HCT116 (cell line): ENCODE data around the gene TMC3. TPM values are rescaled to one million over a fixed set of nuclear protein-coding genes. Genes with fewer than 3 reads are reported as not detected.

ENCODE experiments used
- ATAC-seq: fragments of 200-7000 bp; cut with Tn5 transposase; 2 replicates; pipeline ENCODE4 v1.9.1; 2020; ENCODE audit warnings: mild to moderate bottlenecking, moderate library complexity
- BruUV-seq: library from RNA; stranded (reverse); fragments of 400-500 nt; replicated peaks from 2 replicates; lab custom pipeline; 2021; lab: Mats Ljungman, UMichigan
- CTCF ChIA-PET: fragments of 300-600 bp; sonication (Branson Sonifier 250); formaldehyde crosslinking; loops from one replicate; lab custom pipeline; 2021; ENCODE audit warnings: antibody characterized with exemption; lab: Charles Lee
- POLR2A ChIA-PET: fragments of 300-600, 350-600 bp; sonication (Branson Sonifier 250); formaldehyde crosslinking; loops from one replicate; lab custom pipeline; 2021; ENCODE audit warnings: antibody characterized with exemption; lab: Charles Lee
- RAD21 ChIA-PET, 2 experiments: fragments of 300-600 bp; sonication (Branson Sonifier 250); formaldehyde crosslinking; loops; one replicate each; lab custom pipeline; 2023; ENCODE audit warnings: low total read pairs in 2 of 2; ENCODE audit not compliant: uncharacterized antibody in 2 of 2, unreplicated experiment in 2 of 2, low non-redundant PET in 1 of 2; lab: Charles Lee
- DNase-seq: peaks from one replicate; pipeline ENCODE4 v3.0.0-alpha.2; 2010; ENCODE audit warnings: low read depth, low spot score
- H2AFZ ChIP-seq: fragments of 200-600 bp; shearing (Covaris generic), sonication (generic); 2 replicates; pipeline ENCODE4 v1.6.1; 2017; ENCODE audit warnings: low read depth, mixed run types, mixed read lengths, antibody characterized with exemption, low read length; ENCODE audit not compliant: poor library complexity, severe bottlenecking
- H3K27ac ChIP-seq: 2 replicates; pipeline ENCODE4 v1.5.1; 2012; ENCODE audit warnings: low read depth, low read length
- H3K27me3 ChIP-seq: fragments of 200-600 bp; sonication (generic); 2 replicates; pipeline ENCODE4 v1.6.1; 2016; ENCODE audit warnings: mixed run types, low read length, mixed read lengths; ENCODE audit not compliant: insufficient read depth
- H3K36me3 ChIP-seq, 2 experiments: fragments of 200-500 bp in 1 of 2; fragments of 200-600 bp in 1 of 2; sonication (Bioruptor generic) in 1 of 2; sonication (generic) in 1 of 2; 2 replicates each; pipeline versions ENCODE4 v1.5.1 to v1.6.1; 2014 to 2016; ENCODE audit warnings: low read length in 2 of 2, inconsistent platforms in 1 of 2, mixed read lengths in 1 of 2, mixed run types in 1 of 2; ENCODE audit not compliant: insufficient read depth in 2 of 2, control insufficient read depth in 1 of 2
- H3K4me1 ChIP-seq, 2 experiments: fragments of 200-600 bp in 1 of 2; sonication (generic) in 1 of 2; 2 replicates each; pipeline versions ENCODE4 v1.5.1 to v1.6.1; 2012 to 2017; ENCODE audit warnings: low read length in 2 of 2, inconsistent platforms in 1 of 2, mild to moderate bottlenecking in 1 of 2, mixed read lengths in 1 of 2, mixed run types in 1 of 2, moderate library complexity in 1 of 2; ENCODE audit not compliant: insufficient read depth in 2 of 2, control insufficient read depth in 1 of 2
- H3K4me2 ChIP-seq: fragments of 200-600 bp; sonication (generic); 2 replicates; pipeline ENCODE4 v1.6.1; 2017; ENCODE audit warnings: mixed run types, low read length, mixed read lengths
- H3K4me3 ChIP-seq, 2 experiments: fragments of 200-600 bp in 1 of 2; sonication (generic) in 1 of 2; replicated peaks in 1 of 2; 2 replicates each; pipeline ENCODE4 v1.5.1; 2011 to 2016; ENCODE audit warnings: low read length in 2 of 2, control low read depth in 1 of 2, low read depth in 1 of 2, mild to moderate bottlenecking in 1 of 2, mixed read lengths in 1 of 2, mixed run types in 1 of 2
- H3K79me2 ChIP-seq: fragments of 200-600 bp; sonication (generic); 2 replicates; pipeline ENCODE4 v1.6.1; 2017; ENCODE audit warnings: mild to moderate bottlenecking, mixed run types, low read length, moderate library complexity, mixed read lengths; ENCODE audit not compliant: insufficient read depth
- H3K9ac ChIP-seq: fragments of 200-600 bp; sonication (generic); 2 replicates; pipeline ENCODE4 v1.6.1; 2016; ENCODE audit warnings: low read length, mixed read lengths
- H3K9me2 ChIP-seq: fragments of 200-600 bp; sonication (generic), shearing (Covaris generic); 2 replicates; pipeline ENCODE4 v1.6.1; 2017; ENCODE audit warnings: mixed run types, mild to moderate bottlenecking, moderate library complexity; ENCODE audit not compliant: insufficient read depth
- H3K9me3 ChIP-seq, 2 experiments: fragments of 200-500 bp in 1 of 2; fragments of 200-600 bp in 1 of 2; sonication (Bioruptor generic) in 1 of 2; sonication (generic) in 1 of 2; 2 replicates each; pipeline ENCODE4 v1.6.1; 2014 to 2017; ENCODE audit warnings: low read length in 2 of 2, mixed read lengths in 2 of 2, inconsistent platforms in 1 of 2, low read depth in 1 of 2, mild to moderate bottlenecking in 1 of 2, mixed run types in 1 of 2, moderate library complexity in 1 of 2; ENCODE audit not compliant: control insufficient read depth in 1 of 2, insufficient read depth in 1 of 2
- H4K20me1 ChIP-seq: fragments of 200-600 bp; sonication (generic), shearing (Covaris generic); 2 replicates; pipeline ENCODE4 v1.6.1; 2017; ENCODE audit warnings: mixed run types, mild to moderate bottlenecking, moderate library complexity; ENCODE audit not compliant: insufficient read depth
- ATF3 ChIP-seq: IDR thresholded peaks from 2 replicates; pipeline ENCODE4 v1.6.1; 2012
- CBX3 ChIP-seq: IDR thresholded peaks from 2 replicates; pipeline ENCODE4 v1.6.1; 2012; ENCODE audit warnings: low read depth
- CEBPB ChIP-seq: IDR thresholded peaks from 2 replicates; pipeline ENCODE4 v1.6.1; 2012; ENCODE audit warnings: low read depth
- CTCF ChIP-seq, 3 experiments: fragments of 200-600 bp in 1 of 3; sonication (generic) in 1 of 3; IDR thresholded peaks in 2 of 3; conservative IDR thresholded peaks in 1 of 3; 2 replicates each; pipeline ENCODE4 v1.5.1; 2012 to 2017; ENCODE audit warnings: low read depth in 2 of 3, low read length in 2 of 3, antibody characterized with exemption in 1 of 3, borderline replicate concordance in 1 of 3, control low read depth in 1 of 3, mild to moderate bottlenecking in 1 of 3, mixed read lengths in 1 of 3, mixed run types in 1 of 3, moderate library complexity in 1 of 3; ENCODE audit not compliant: insufficient read depth in 1 of 3
- EGR1 ChIP-seq: IDR thresholded peaks from 2 replicates; pipeline ENCODE4 v1.6.1; 2012; ENCODE audit warnings: low read depth
- EZH2 ChIP-seq: fragments of 200-600 bp; sonication (generic); IDR thresholded peaks from 2 replicates; pipeline ENCODE4 v1.6.1; 2017; ENCODE audit warnings: antibody characterized with exemption, mixed run types
- EZH2phosphoT487 ChIP-seq: fragments of 200-600 bp; IDR thresholded peaks from 2 replicates; pipeline ENCODE4 v1.6.1; 2018; ENCODE audit warnings: antibody characterized with exemption, borderline replicate concordance
- FOSL1 ChIP-seq: IDR thresholded peaks from 2 replicates; pipeline ENCODE4 v1.6.1; 2012; ENCODE audit warnings: low read depth
- JUND ChIP-seq: IDR thresholded peaks from 2 replicates; pipeline ENCODE4 v1.6.1; 2012
- POLR2A ChIP-seq: IDR thresholded peaks from 2 replicates; pipeline ENCODE4 v1.7.0; 2011; ENCODE audit warnings: borderline replicate concordance; ENCODE audit not compliant: insufficient read depth, insufficient read length; ENCODE audit errors: extremely low read depth
- POLR2AphosphoS5 ChIP-seq: IDR thresholded peaks from 2 replicates; pipeline ENCODE4 v1.6.1; 2011; ENCODE audit warnings: mild to moderate bottlenecking, low read depth, low read length, moderate library complexity
- RAD21 ChIP-seq: IDR thresholded peaks from 2 replicates; pipeline ENCODE4 v1.6.1; 2012; ENCODE audit warnings: low read depth, mild to moderate bottlenecking
- SIN3A ChIP-seq: IDR thresholded peaks from 2 replicates; pipeline ENCODE4 v1.6.1; 2012; ENCODE audit warnings: low read depth
- SP1 ChIP-seq: IDR thresholded peaks from 2 replicates; pipeline ENCODE4 v1.6.1; 2012; ENCODE audit warnings: low read depth
- SRF ChIP-seq: IDR thresholded peaks from 2 replicates; pipeline ENCODE4 v1.6.1; 2012; ENCODE audit warnings: low read depth
- TCF7L2 ChIP-seq: IDR thresholded peaks from 2 replicates; pipeline ENCODE4 v1.7.0; 2011; ENCODE audit warnings: borderline replicate concordance, inconsistent platforms; ENCODE audit not compliant: insufficient read depth, insufficient read length; ENCODE audit errors: extremely low read depth
- YY1 ChIP-seq: IDR thresholded peaks from 2 replicates; pipeline ENCODE4 v1.6.1; 2011; ENCODE audit warnings: low read length, low read depth, moderate library complexity, mild to moderate bottlenecking; ENCODE audit not compliant: insufficient replicate concordance; ENCODE audit errors: extremely low read depth
- ZBTB33 ChIP-seq: IDR thresholded peaks from 2 replicates; pipeline ENCODE4 v1.6.1; 2011; ENCODE audit warnings: mild to moderate bottlenecking, low read length, moderate library complexity; ENCODE audit not compliant: insufficient replicate concordance; ENCODE audit errors: extremely low read depth
- ZFX ChIP-seq: fragments of 450-650 bp; IDR thresholded peaks from 2 replicates; pipeline ENCODE4 v1.6.1; 2017
- ZNF274 ChIP-seq: fragments of 200-500 bp; sonication (Bioruptor generic); IDR thresholded peaks from 2 replicates; pipeline ENCODE4 v1.6.1; 2014; ENCODE audit warnings: mild to moderate bottlenecking, low read depth, low read length, inconsistent platforms
- intact Hi-C: fragments of 100-400 bp; cut with micrococcal nuclease; formaldehyde crosslinking; loops from 2 replicates; pipeline ENCODE4 v1.10.0; 2022
- total RNA-seq: library from RNA; stranded (reverse); gene quantifications from one replicate; pipeline ENCODE4 v1.2.1, GENCODE V29; 2021; ENCODE audit not compliant: unreplicated experiment

The TMC3 gene
- total RNA-seq, 1 experiment from 2014 or later: not detected

DNA sequence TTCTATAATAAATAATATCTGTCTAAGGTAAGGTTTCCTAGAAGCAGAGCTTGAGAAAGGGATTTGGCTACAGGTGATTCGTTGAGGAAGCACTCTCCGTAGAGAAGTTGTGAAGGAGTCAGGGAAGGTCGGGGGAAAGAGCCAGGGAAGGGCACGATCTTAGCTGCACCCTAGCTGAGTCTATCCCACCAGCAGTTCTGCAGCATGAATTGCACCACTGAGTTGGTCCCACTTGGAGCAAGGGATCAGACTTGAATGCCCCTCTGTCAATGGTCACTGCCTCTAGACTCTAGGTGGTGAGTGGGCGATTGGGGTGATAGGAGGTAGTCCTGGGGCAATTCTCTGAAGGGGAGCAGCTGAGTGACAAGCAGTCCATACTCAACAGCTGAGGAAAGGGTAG lies 13.5 kb downstream of the TMC3 start (continued):
- TF ChIP-seq CEBPB (no peak), ZNF274 (no peak), ZBTB33 (no peak), POLR2AphosphoS5 (no peak), JUND (no peak), CBX3 (no peak), SIN3A (no peak), EZH2phosphoT487 (no peak), TCF7L2 (no peak)
- TF ChIP-seq, all 23 proteins: peak for 0

DNA sequence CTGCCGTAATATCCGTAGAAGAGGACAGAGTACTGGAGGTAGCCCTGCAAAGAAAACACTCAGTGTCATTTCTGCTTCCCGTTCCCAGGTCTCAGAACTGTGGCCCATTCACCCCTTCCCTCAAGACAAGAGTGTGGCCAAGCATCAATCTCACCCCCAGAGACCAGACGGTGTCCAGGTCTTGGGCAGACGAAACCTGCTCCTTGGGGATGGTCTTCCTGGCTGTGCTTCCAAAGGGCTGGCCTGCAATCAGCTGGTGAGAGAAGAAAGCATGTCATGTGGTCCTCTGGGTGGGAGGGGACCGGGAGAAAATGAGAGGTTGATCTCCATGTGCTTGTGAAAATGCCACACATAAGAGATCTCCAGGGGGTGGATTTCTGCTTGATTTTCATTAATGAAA lies 15.8 kb downstream of the TMC3 start:
- DNase-seq (no peak), ATAC-seq (no peak)
- no peak overlapping the region for H3K27ac ChIP-seq
- POLR2A ChIA-PET: no interaction called here
- no TSS peak for BruUV-seq
- no peaks in the 10 kb centered on the region for H3K9me2 ChIP-seq
- H3K79me2 ChIP-seq: no peaks in the 10 kb centered on the region
- no peaks in the 10 kb centered on the region for H3K4me1 ChIP-seq
- H4K20me1 ChIP-seq: no peaks in the 10 kb centered on the region
- no peaks in the 10 kb centered on the region for H3K9me3 ChIP-seq
- RAD21 ChIA-PET: no interaction called here
- H3K4me3 ChIP-seq: no peak overlapping the region
- no peak overlapping the region for H3K9ac ChIP-seq
- no peaks in the 10 kb centered on the region for H3K27me3 ChIP-seq
- CTCF ChIA-PET: no interaction called here
- H3K4me2 ChIP-seq: no peak overlapping the region
- H2AFZ ChIP-seq: no peak overlapping the region
- no peaks in the 10 kb centered on the region for H3K36me3 ChIP-seq
- intact Hi-C loops: no loop called here
- no peak for TF ChIP-seq YY1
- no peak for TF ChIP-seq CEBPB
- no peak for TF ChIP-seq SRF
- TF ChIP-seq CBX3: no peak
- TF ChIP-seq EZH2phosphoT487: no peak
- no peak for TF ChIP-seq EGR1
- no peak for TF ChIP-seq CTCF (IDR thresholded peaks at IDR 0.05 in 2 of 3, conservative IDR thresholded peaks at IDR 0.05 in 1 of 3; ENCODE audit: borderline replicate concordance in 1 of 3, insufficient read depth in 1 of 3, low read depth in 2 of 3, low read length in 2 of 3)
- TF ChIP-seq TCF7L2: no peak
- TF ChIP-seq JUND: no peak
- TF ChIP-seq ATF3: no peak
- no peak for TF ChIP-seq POLR2A
- TF ChIP-seq FOSL1: no peak
- TF ChIP-seq ZFX: no peak
- no peak for TF ChIP-seq POLR2AphosphoS5
- no peak for TF ChIP-seq SP1
- TF ChIP-seq SIN3A: no peak
- no peak for TF ChIP-seq ZNF274
- TF ChIP-seq EZH2: no peak
- no peak for TF ChIP-seq RAD21
- no peak for TF ChIP-seq ZBTB33
